Cardiac muscle cell (in vitro differentiated cells and primary cell): Measurements from ENCODE around the gene DFFB. TPM values are rescaled to one million over a fixed set of nuclear protein-coding genes. Genes with fewer than 3 reads are reported as not detected.

Experiments used
- DNase-seq, 2 donors: peaks; one replicate each; pipeline versions ENCODE4 v3.0.0 to v3.0.0-alpha.2; 2010 to 2017; ENCODE audit warnings: low read depth in 1 of 2, low spot score in 1 of 2
- H3K27ac ChIP-seq: fragments of 200-600 bp; sonication (generic); 2 replicates; pipeline ENCODE4 v1.5.1; 2016
- H3K27me3 ChIP-seq: fragments of 200-600 bp; sonication (generic); 2 replicates; pipeline ENCODE4 v1.6.0; 2016; ENCODE audit warnings: control low read depth
- H3K36me3 ChIP-seq: fragments of 200-600 bp; sonication (generic); 2 replicates; pipeline ENCODE4 v1.5.1; 2016; ENCODE audit warnings: control low read depth
- H3K4me1 ChIP-seq: fragments of 200-600 bp; sonication (generic); 2 replicates; pipeline ENCODE4 v1.8.1; 2017; ENCODE audit warnings: low read depth, mild to moderate bottlenecking, mixed run types
- H3K4me3 ChIP-seq: fragments of 200-600 bp; sonication (generic); 2 replicates; pipeline ENCODE4 v1.5.1; 2016; ENCODE audit warnings: mild to moderate bottlenecking
- H3K9me3 ChIP-seq: fragments of 200-600 bp; sonication (generic); 2 replicates; pipeline ENCODE4 v1.5.1; 2017; ENCODE audit warnings: low read depth, mild to moderate bottlenecking, control low read depth
- polyA plus RNA-seq: library from polyadenylated mRNA; unstranded; fragments of >200 nt; fragmentation: Nextera tagmentation; extraction: Ambion mirVana; gene quantifications from 2 replicates; pipeline ENCODE4 v1.2.1, GENCODE V29; 2016
- total RNA-seq: library from RNA; depleted of rRNA; stranded (reverse); fragments of >200 nt; gene quantifications from 2 replicates; pipeline ENCODE4 v1.2.3, GENCODE V29; 2016
- TF ChIP-seq, protein P1 (sequence below): IDR thresholded peaks from 2 replicates; pipeline ENCODE4 v1.5.1; 2012; ENCODE audit warnings: low read depth, mild to moderate bottlenecking, low read length

Gene DFFB
- total and polyA plus RNA-seq, 2 experiments from 2014 or later = 6.5 to 8.0 TPM

DNA sequence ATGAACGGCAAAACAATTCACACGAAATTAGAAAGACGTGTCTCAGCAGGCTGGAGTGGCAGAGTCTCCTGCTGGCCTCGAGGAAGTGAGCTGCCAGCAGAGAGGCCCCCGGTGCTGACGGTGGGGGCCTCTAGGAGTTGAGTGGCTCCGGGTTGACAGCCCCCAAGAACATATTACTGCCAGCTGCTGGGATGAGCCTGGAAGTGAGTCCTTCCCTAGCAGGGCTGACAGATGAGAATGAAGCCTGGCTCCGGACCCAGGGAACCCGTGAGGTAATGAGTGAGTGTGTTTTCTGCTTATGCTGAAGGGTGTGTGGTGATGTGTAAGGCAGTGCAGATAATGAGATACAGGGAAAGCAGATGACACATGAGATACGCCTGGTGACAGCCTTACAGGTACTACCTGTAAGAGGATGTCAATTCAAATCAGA lies 37.5 kb upstream of the DFFB start:
- TF ChIP-seq, protein P1, sequence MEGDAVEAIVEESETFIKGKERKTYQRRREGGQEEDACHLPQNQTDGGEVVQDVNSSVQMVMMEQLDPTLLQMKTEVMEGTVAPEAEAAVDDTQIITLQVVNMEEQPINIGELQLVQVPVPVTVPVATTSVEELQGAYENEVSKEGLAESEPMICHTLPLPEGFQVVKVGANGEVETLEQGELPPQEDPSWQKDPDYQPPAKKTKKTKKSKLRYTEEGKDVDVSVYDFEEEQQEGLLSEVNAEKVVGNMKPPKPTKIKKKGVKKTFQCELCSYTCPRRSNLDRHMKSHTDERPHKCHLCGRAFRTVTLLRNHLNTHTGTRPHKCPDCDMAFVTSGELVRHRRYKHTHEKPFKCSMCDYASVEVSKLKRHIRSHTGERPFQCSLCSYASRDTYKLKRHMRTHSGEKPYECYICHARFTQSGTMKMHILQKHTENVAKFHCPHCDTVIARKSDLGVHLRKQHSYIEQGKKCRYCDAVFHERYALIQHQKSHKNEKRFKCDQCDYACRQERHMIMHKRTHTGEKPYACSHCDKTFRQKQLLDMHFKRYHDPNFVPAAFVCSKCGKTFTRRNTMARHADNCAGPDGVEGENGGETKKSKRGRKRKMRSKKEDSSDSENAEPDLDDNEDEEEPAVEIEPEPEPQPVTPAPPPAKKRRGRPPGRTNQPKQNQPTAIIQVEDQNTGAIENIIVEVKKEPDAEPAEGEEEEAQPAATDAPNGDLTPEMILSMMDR = no peak
- DNase-seq = no peak
- H3K36me3 ChIP-seq = peaks cover 12% of the 10 kb centered on the region
- no peak overlapping the region for H3K27ac ChIP-seq
- H3K4me3 ChIP-seq = no peak overlapping the region
- no peaks in the 10 kb centered on the region for H3K9me3 ChIP-seq
- no peaks in the 10 kb centered on the region for H3K27me3 ChIP-seq
- H3K4me1 ChIP-seq = no peaks in the 10 kb centered on the region

DNA sequence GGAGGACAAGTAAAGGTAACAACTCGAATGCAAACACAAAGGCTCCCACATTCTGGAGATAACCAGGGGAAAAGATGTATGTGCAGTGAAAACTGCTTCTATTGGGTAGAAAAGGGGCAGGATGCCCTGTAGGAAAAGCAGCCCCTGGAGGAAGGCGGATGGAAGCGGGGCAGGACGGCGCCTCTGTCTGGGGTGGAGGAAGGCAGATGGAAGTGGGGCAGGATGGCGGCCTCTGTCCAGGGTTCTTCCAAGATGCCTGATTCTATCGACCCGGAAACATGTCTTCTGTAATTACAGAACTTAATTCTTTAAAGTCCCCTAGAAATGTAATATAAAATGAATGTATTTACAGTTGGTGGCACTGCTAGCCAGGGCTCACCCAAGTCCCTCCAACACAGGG lies 37.0 kb upstream of the DFFB start:
- no peaks in the 10 kb centered on the region for H3K27me3 ChIP-seq
- TF ChIP-seq, protein P1 = no peak
- H3K4me3 ChIP-seq = no peak overlapping the region
- H3K4me1 ChIP-seq = no peaks in the 10 kb centered on the region
- DNase-seq = no peak
- no peak overlapping the region for H3K27ac ChIP-seq
- H3K36me3 ChIP-seq = peaks cover 15% of the 10 kb centered on the region
- H3K9me3 ChIP-seq = no peaks in the 10 kb centered on the region

DNA sequence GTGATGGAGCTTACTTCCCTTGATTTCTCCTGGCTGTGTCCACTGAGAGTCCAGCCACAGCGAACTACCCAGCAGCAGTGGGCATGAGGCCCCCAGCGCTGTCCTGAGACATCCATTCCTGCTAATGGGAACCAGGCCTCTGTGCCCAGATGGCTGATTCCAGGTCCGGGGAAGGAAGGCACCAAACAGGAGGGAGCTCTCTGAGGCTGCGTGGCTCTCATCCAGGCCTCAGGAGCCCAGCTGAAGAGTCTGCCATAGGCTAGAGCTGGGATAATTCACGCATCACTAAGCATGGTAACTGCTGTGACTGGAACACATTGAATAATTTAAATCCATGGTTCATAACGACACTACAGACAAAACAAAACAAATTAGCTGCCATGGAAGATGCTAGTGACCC lies 36.3 kb upstream of the DFFB start:
- no peaks in the 10 kb centered on the region for H3K9me3 ChIP-seq
- peaks cover 22% of the 10 kb centered on the region for H3K36me3 ChIP-seq
- no peak overlapping the region for H3K27ac ChIP-seq
- no peak overlapping the region for H3K4me3 ChIP-seq
- H3K4me1 ChIP-seq = no peaks in the 10 kb centered on the region
- no peak for DNase-seq
- H3K27me3 ChIP-seq = no peaks in the 10 kb centered on the region
- TF ChIP-seq, protein P1 = no peak

DNA sequence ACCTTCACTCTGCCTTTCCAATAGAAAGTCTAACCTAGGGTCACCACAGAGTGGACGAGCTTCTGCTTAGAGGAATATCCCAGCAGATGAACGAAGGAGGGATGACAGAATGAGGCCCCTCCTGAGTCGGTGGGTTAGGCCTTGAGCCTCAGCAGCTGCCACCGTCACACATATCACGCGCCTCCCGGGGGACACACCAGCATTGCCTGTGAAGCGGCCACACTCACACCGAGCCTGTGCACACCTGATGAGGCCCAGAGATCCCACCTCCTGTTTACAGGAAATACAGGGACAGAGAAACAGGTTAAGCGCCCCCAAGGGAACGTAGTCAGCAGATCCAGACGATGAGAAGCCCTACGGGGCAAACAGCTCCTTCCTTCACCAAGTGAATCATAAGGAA lies 35.8 kb upstream of the DFFB start:
- no peak for DNase-seq
- Histone ChIP-seq H3K4me1 (no peaks in the 10 kb centered on the region), H3K27me3 (no peaks in the 10 kb centered on the region), H3K4me3 (no peak overlapping the region), H3K9me3 (no peaks in the 10 kb centered on the region), H3K36me3 (peaks cover 26% of the 10 kb centered on the region), H3K27ac (no peak overlapping the region)
- TF ChIP-seq, protein P1 = no peak

DNA sequence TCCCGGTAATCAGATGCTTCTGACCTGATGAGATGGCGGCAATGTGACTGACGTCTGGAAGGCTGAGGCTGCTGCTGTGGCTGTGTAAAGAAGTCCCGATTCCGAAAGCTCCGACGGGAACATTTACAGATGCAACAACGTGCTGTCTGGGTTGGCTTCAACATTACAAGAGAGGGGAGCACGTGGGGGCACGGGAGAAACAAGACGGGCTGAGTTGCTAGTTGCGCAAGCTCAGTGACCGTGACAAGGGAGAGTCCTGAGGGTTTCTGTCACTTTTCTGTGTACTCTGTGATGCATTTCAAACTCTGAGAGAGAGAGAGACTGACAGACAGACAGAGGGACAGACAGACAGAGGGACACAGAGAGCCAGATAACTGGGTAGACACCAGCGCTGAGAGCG lies 35.4 kb upstream of the DFFB start:
- Histone ChIP-seq H3K4me3 (no peak overlapping the region), H3K4me1 (no peaks in the 10 kb centered on the region), H3K36me3 (peaks cover 28% of the 10 kb centered on the region), H3K27ac (no peak overlapping the region), H3K27me3 (no peaks in the 10 kb centered on the region), H3K9me3 (no peaks in the 10 kb centered on the region)
- TF ChIP-seq, protein P1 = no peak
- DNase-seq = no peak

DNA sequence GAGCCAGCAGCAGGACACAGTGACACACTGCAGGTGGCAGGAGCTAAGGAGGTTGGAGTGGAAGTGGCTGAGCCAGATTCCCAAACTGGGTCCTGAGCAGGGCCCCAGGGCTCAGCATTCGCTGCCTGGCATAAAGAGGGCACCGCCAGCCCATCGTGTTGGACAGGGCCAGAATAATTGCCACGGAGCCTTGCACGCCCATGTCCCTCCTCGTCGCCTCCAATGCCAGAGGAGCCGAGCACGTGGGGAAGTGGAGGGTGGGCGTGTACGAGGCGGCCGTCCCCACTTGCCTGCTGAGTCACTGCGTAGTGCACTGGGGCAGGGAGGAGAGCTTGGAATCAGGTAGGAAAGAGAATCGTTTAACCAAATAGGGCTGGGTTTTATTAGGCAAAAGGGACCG lies 34.9 kb upstream of the DFFB start:
- no peak for DNase-seq
- H3K9me3 ChIP-seq = no peaks in the 10 kb centered on the region
- H3K4me1 ChIP-seq = no peaks in the 10 kb centered on the region
- H3K4me3 ChIP-seq = no peak overlapping the region
- H3K27me3 ChIP-seq = no peaks in the 10 kb centered on the region
- no peak overlapping the region for H3K27ac ChIP-seq
- H3K36me3 ChIP-seq = peaks cover 32% of the 10 kb centered on the region
- TF ChIP-seq, protein P1 = no peak
